ES-I3 (cell line): Measurements from ENCODE around the gene AFF2.

Experiments
- H3K36me3 ChIP-seq: 2 replicates; pipeline ENCODE4 v1.6.1; 2013; ENCODE audit warnings: mild to moderate bottlenecking, low read length, control low read depth, moderate library complexity; ENCODE audit not compliant: insufficient read depth
- H3K4me1 ChIP-seq: 2 replicates; pipeline ENCODE4 v1.6.1; 2013; ENCODE audit warnings: mild to moderate bottlenecking, control low read depth, low read length; ENCODE audit not compliant: insufficient read depth
- H3K9ac ChIP-seq: 2 replicates; pipeline ENCODE4 v1.6.1; 2013; ENCODE audit warnings: low read depth, mild to moderate bottlenecking, low read length, moderate library complexity
- H3K9me3 ChIP-seq: 2 replicates; pipeline ENCODE4 v1.6.1; 2013; ENCODE audit warnings: mild to moderate bottlenecking, low read length, moderate library complexity; ENCODE audit not compliant: control insufficient read depth, insufficient read depth

Gene AFF2

DNA sequence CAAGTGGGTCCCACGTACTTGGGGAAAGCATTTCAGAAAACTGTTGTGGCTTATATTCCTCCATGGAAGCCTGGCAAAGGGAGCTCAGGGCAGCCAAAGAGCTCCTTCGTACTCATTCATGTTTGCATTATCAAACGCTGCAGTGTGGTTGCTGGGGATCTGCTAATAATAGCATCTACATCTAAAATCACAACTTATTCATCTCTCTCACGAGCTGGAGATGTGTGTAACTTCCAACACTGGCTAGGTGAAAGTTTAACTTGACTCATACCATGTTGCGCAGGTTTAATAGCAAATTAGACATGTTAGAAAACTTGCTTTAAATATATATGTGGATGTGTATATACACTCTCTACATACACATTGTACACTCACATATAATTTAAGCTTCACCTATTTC lies 415.1 kb downstream of the AFF2 start:
- Histone ChIP-seq H3K9ac (no peak overlapping the region), H3K9me3 (no peaks in the 10 kb centered on the region), H3K36me3 (no peaks in the 10 kb centered on the region), H3K4me1 (no peaks in the 10 kb centered on the region)

DNA sequence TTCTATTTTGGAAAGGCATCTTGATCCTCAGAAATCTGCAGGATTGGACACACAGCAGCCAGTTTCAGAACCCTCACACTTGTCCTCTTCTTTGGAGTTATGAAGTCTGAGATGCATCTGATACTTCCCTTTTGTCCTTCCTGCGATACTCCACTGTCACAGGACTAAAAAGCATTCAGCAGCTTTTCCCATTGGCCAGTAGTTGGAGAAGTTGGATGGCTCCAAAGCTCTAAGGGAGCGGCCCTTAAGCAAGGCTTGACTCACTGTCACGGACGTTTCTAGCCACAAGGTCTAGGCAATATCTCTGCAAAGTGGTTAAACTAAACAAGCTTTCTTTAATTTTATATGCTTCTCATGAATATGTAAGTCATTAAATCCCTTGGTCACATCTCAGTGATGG lies 417.0 kb downstream of the AFF2 start:
- Histone ChIP-seq H3K9me3 (no peaks in the 10 kb centered on the region), H3K4me1 (no peaks in the 10 kb centered on the region), H3K36me3 (no peaks in the 10 kb centered on the region), H3K9ac (no peak overlapping the region)

DNA sequence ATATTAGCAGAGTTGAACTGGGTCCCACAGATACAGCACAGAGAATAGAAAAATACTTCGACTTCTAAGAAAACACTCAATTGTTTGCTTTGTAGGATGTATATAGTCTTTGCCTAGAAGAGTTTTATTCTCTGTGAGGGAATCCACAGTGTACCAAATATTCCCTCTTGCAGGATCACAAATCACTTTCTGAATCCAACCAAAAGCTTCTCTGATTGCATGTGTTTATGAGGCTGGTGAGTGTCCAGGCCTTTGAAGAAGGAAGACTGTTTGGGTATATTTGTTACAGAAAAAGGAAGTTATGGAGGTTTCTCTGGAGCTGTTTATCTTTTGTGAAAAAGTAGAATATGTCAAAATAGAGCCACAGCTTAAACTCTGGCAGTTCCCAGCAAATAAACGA lies 423.2 kb downstream of the AFF2 start:
- Histone ChIP-seq H3K9me3 (no peaks in the 10 kb centered on the region), H3K9ac (no peak overlapping the region), H3K4me1 (no peaks in the 10 kb centered on the region), H3K36me3 (no peaks in the 10 kb centered on the region)

DNA sequence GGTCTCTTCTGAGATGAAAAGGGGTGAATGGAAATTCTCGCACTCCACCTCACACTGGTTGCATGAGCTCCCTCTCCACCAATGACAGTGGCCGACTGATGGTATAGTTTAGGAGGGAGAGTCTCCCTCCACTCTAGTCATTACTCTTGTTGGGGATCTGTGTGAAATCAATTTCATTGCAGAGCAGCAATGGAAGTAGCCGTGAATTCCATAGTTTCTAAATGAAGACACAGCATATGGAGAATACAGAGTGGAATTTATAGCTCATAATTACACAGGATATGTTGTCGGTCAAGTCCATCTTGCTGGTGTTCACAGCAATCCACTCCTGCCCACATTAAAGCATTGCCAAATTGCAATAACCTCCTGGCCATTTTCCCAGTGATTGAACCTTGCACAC lies 426.0 kb downstream of the AFF2 start:
- H3K36me3 ChIP-seq = no peaks in the 10 kb centered on the region
- H3K9me3 ChIP-seq = no peaks in the 10 kb centered on the region
- H3K4me1 ChIP-seq = no peaks in the 10 kb centered on the region
- no peak overlapping the region for H3K9ac ChIP-seq

DNA sequence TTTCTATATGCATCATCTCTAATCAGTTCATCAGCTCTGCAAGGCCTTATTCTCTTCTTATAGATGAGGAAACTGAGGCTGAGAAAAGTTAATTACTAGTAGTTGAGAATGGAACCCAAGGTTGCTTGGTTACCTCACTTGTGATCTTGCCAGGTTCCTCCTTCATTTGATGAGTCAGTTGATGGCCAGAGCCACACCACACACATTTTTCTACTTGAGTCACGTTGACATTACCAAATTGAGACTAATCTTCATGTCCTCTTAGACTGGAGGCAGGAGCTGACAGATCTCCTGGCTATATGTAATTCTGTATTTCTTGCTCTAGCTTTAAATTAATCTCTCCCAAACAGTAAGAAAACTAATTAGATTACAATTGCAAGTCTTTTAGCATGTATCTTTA lies 428.4 kb downstream of the AFF2 start:
- Histone ChIP-seq H3K9ac (no peak overlapping the region), H3K9me3 (no peaks in the 10 kb centered on the region), H3K4me1 (no peaks in the 10 kb centered on the region), H3K36me3 (no peaks in the 10 kb centered on the region)

DNA sequence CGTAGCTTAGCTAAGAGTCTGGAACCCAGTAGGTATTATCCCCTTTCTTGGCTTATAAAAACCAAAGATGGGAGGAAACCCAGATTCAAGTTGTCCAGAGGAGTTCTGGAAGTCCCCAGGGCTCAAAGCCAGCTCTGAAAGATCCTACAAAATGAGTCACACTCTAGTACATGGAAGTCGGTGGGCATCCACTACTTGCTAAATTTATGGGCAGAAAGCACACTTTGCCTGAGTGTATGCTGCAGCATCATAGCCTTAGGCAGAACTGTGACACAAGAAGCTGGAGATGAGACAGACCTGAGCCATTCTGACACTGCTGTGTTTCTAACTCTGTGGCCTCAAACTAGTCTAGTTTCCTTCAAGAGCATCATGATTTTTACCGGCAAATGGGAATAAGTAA lies 429.3 kb downstream of the AFF2 start:
- H3K9ac ChIP-seq = no peak overlapping the region

DNA sequence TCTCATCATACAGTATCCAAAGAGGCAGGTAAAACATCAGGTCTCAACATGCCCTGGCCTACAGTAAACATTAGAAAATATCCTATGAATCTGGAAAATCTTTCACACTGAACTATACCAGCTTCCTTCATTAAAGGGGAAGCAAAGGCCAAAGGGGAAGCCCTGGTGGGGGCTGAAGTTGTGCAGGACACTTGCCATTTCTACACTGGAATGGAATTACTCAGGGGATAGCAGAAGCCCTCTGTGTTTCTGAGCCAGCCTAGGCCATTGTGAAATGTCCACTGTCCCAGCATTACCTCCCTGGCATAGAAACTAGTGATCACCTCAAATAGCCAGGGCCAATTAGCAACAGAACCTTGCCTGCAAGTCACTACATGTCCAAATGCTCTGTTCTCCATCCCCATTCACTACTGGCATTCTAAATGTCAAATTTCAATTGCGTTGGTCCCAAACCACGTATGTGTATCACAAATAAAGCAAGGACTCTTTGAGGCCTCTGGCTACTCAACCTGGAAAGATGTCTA lies 429.9 kb downstream of the AFF2 start:
- Histone ChIP-seq H3K4me1 (no peaks in the 10 kb centered on the region), H3K36me3 (no peaks in the 10 kb centered on the region), H3K9me3 (no peaks in the 10 kb centered on the region), H3K9ac (no peak overlapping the region)

More for the DNA sequence above, 429.3 kb downstream of the AFF2 start:
- Histone ChIP-seq H3K36me3 (no peaks in the 10 kb centered on the region), H3K4me1 (no peaks in the 10 kb centered on the region), H3K9me3 (no peaks in the 10 kb centered on the region)

DNA sequence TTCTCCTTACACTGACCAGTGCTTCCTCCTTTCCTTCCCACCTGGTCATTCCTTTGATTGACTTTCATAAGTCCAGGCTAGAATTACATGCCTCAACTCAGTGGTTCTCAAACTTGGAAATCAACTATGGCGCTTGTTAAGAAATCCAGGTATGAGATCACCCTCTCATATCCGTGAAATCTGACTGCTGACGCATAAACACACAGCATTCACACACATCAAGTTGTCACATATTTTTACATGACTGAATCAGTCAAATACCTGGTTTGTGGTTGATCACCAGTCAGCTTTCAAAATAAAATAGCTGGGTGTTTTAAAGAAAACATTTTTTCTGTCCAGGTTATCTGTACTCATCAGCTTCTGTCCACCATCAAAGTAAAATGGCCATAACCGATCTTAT lies 433.5 kb downstream of the AFF2 start:
- H3K36me3 ChIP-seq = no peaks in the 10 kb centered on the region
- H3K9me3 ChIP-seq = no peaks in the 10 kb centered on the region
- no peak overlapping the region for H3K9ac ChIP-seq
- no peaks in the 10 kb centered on the region for H3K4me1 ChIP-seq

DNA sequence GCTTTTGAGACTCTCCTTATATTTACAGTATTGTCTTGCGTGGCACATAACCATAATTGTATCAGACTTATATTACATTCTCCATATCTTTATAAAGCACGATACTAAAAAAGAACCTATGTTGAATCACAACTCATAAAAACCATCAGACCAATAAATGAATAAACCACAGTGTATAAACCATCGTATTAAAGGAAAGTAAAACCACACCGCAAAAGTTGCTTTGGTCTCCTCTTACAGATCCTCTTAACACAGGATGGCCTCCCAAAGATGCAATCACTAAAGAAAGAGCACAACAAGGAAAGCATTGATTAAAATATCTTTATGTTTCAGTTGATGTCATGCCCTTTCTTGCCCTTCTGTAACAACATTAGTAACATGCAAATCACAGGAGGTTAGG lies 437.9 kb downstream of the AFF2 start:
- no peak overlapping the region for H3K9ac ChIP-seq
- no peaks in the 10 kb centered on the region for H3K9me3 ChIP-seq
- no peaks in the 10 kb centered on the region for H3K36me3 ChIP-seq
- no peaks in the 10 kb centered on the region for H3K4me1 ChIP-seq

DNA sequence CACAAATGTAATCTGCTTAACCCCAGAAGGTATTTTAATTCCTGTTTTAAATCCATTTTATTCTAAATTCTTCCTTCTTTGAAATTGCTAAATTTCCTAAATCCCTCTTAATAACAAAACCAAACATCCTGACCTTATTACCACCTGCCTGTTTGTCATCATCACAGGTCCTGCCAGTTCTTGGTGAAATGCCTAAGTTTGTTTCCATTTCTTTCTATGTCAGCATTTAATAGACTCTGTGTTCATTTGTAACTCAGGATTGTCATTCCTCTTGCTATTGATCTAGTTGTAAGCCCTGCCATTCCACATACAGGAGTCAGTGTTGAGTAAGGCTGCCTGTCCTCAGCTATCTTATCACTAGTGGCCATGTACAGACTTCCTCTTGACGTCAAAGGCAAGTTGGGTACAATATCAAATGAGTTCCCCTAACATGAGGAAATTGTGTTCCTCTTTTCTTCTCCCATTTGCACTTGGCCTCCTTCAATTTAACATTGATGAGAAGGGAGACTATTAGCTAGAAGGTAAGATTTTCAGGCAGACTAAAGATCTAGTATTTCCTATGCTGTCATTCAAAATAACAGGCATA lies 440.1 kb downstream of the AFF2 start:
- H3K36me3 ChIP-seq = no peaks in the 10 kb centered on the region
- no peak overlapping the region for H3K9ac ChIP-seq
- no peaks in the 10 kb centered on the region for H3K4me1 ChIP-seq
- H3K9me3 ChIP-seq = no peaks in the 10 kb centered on the region

DNA sequence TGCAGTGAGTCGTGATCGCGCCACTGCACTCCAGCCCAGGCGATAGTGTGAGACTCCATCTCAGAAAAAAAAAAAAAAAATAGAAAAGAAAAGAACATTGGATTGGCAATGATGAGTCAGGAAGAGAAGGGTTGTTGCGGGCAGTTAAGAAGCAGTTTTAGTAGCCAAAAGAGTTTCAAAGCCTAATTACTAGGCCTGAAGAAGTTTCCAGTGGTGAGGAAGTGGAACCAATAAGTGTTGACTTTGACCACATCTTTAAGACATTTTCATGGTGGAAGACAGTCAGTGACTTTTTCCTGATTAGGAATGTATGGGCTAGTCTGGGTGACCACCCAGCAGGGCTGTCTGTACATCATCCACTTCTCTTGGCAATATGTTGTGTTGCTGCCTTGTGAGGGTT lies 442.3 kb downstream of the AFF2 start:
- Histone ChIP-seq H3K4me1 (no peaks in the 10 kb centered on the region), H3K9ac (no peak overlapping the region), H3K36me3 (no peaks in the 10 kb centered on the region), H3K9me3 (no peaks in the 10 kb centered on the region)

DNA sequence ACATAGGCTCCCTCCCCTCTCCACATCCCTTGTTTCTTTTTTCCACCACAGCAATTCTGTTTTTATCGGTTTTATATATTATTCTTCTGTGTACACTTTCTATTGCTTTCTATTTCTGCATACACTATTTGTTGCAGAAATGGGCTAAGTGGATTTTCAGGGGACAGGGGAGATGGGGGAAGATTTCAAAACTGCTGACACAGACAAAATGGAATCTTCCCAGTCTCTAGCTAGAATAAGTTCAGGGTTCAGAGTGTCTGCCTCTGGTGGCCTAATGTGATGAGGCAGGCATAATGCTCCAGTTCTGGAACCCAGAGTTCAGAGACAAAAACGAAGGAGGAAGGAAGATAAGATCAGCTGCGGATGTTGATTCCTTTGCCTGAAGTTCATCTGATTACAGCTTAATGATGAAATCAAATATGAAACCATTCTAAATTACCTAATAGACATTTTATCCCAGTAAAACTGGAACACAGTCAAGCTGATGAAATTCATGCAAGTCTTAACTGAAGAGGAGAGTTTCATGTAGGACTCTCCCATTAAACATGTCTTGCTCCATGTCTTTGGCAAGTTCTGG lies 447.1 kb downstream of the AFF2 start:
- Histone ChIP-seq H3K9me3 (no peaks in the 10 kb centered on the region), H3K36me3 (no peaks in the 10 kb centered on the region), H3K4me1 (no peaks in the 10 kb centered on the region), H3K9ac (no peak overlapping the region)

DNA sequence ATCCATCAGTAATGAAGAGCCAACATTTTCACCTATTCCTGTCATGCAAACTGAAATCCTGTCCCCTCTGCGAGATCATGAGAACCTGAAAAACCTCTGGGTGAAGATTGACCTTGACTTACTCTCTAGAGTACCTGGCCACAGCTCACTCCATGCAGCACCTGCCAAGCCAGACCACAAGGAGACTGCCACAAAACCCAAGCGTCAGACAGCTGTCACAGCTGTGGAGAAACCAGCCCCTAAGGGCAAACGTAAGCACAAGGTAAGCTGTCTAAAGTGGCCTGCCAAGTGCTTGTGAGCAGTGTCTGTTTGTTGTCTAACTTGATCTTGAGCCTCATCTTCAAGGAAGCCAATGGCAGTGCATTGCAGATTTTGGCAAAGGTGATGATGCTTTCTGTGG lies 455.9 kb downstream of the AFF2 start:
- no peaks in the 10 kb centered on the region for H3K36me3 ChIP-seq
- H3K4me1 ChIP-seq = no peaks in the 10 kb centered on the region

DNA sequence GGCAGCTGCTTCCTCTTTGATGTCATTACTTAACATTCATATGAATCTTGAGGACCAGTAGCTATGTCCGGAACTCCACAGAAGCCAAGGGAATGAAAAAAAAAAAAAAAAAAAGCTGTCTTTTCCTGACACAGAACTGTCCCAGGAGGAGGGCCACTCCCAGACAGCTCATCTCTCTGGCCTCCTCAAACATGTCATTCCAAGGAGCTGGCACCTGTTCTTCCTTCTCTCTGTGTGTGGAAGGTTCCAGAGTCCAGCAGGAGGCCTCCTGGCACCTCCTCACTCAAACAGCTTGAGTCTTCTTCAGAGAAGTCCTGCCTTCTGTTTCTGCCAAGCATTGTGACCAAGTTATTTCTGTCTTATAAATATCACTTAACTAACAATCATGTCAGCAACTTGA lies 458.5 kb downstream of the AFF2 start:
- Histone ChIP-seq H3K9me3 (no peaks in the 10 kb centered on the region), H3K9ac (no peak overlapping the region), H3K4me1 (no peaks in the 10 kb centered on the region), H3K36me3 (no peaks in the 10 kb centered on the region)

More for the DNA sequence above, 455.9 kb downstream of the AFF2 start:
- no peaks in the 10 kb centered on the region for H3K9me3 ChIP-seq
- no peak overlapping the region for H3K9ac ChIP-seq

DNA sequence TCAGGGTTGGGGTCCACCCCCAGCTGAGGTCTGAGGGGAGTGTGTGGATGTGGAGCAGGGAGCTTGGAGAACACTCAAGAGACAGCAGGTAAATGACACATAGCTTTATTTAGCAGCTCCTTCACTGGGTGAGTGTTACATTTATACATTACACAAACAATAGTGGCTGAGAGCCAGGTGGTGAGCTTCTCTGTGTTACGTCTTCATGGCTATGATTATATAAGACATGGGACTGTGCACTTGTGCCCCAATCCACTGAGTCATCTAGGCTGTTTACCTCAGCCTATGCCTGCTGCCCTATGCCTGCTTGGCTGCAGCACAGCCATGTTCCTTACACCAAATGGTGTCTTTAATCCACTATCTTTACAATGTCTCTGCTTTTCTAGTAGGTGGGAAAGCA lies 459.6 kb downstream of the AFF2 start:
- H3K4me1 ChIP-seq = no peaks in the 10 kb centered on the region
- H3K9me3 ChIP-seq = no peaks in the 10 kb centered on the region
- no peak overlapping the region for H3K9ac ChIP-seq
- H3K36me3 ChIP-seq = no peaks in the 10 kb centered on the region
